HepG2 (cell line): ENCODE results near the gene NEK11.

ENCODE experiments used
- RAD21 ChIP-seq: fragments of 450-650 bp; formaldehyde crosslinking; IDR thresholded peaks from 2 replicates; pipeline ENCODE4 v1.5.0; 2020; ENCODE audit warnings: mild to moderate bottlenecking
- RAD51 ChIP-seq: fragments of 450-650 bp; IDR thresholded peaks from 2 replicates; pipeline ENCODE4 v1.6.1; 2016; ENCODE audit warnings: borderline replicate concordance
- TAF1 ChIP-seq: sonication (generic); formaldehyde crosslinking; IDR thresholded peaks from 2 replicates; pipeline ENCODE4 v1.4.0; 2020; ENCODE audit warnings: missing genetic modification reagents

GRCh38 chr3:131192701-131193100 is 166.0 kb downstream of the NEK11 start:
- no peak for TF ChIP-seq TAF1
- no peak for TF ChIP-seq RAD21 (CRISPR knock-in tag)
- TF ChIP-seq RAD51 = no peak
